ENCODE data around the gene CLEC7A. TPM values are rescaled to one million over a fixed set of nuclear protein-coding genes. Genes with fewer than 3 reads are reported as not detected.

CLEC7A gene
- total RNA-seq, 2 donors from 2014 or later = not detected

DNA sequence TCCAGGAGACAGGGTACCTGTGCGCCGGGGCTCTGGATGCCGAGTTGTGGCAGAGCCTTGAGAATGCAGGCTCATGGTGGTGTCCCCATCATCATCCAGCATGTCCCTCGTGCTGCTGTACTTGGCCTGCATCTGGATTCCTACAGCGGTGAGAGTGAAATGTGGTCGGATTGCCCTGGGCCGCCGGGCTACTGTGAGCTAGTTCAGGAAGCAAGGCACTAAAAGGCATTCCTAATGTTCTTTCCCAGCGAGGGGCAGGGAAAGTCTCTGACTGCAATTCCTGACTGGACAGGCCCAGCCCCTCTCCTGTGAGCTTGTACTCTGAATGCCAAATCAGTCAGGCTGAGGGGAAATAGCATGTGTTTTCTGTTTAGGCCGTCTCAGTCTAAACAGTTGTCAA lies 31.2 kb downstream of the CLEC7A start, which contains the start of gene CLEC1A:
TSS of gene CLEC1A (minus strand) at position 195 of the 400 bp plus-strand sequence. CDS start at position 132, 63 bp downstream.
- H3K36me3 ChIP-seq (ENCODE audit: control insufficient read depth, insufficient read depth, low read length) = no peaks in the 10 kb centered on the region
- H3K27me3 Mint-ChIP-seq (ENCODE audit: insufficient read depth) = peaks cover under 1% of the 10 kb centered on the region
- H3K36me3 Mint-ChIP-seq (ENCODE audit: low read depth) = peaks cover 2% of the 10 kb centered on the region
- peak; percentile 83 for DNase-seq
- H3K4me3 Mint-ChIP-seq = no peak within 1 kb of the TSS
- peaks cover 6% of the 10 kb centered on the region for H3K9me3 ChIP-seq (ENCODE audit: control insufficient read depth, low read length)
- WGBS, 2 experiments (ENCODE audit: insufficient coverage in 1 of 2, insufficient read length in 1 of 2) = 60 to 61% methylated on average over 10 of the region's 10 CpGs
- no peaks in the 10 kb centered on the region for H3K27me3 ChIP-seq (ENCODE audit: control insufficient read depth, insufficient read depth, low read length, poor library complexity, severe bottlenecking)
- no peak within 1 kb of the TSS for H3K27ac ChIP-seq (ENCODE audit: low read depth, low read length)
- no peak within 1 kb of the TSS for H3K9ac ChIP-seq (ENCODE audit: extremely low read depth, low read length, poor library complexity, severe bottlenecking)
- H3K9me3 Mint-ChIP-seq = peaks cover 5% of the 10 kb centered on the region
- TF ChIP-seq CTCF (conservative IDR thresholded peaks at IDR 0.05) = no peak
- H3K27ac Mint-ChIP-seq = no peak within 1 kb of the TSS
- no peaks in the 10 kb centered on the region for H3K4me1 ChIP-seq (ENCODE audit: control insufficient read depth, insufficient read depth, low read length)
- H3K4me3 ChIP-seq (ENCODE audit: low read length) = no peak within 1 kb of the TSS
- H3K4me1 Mint-ChIP-seq = peaks cover 13% of the 10 kb centered on the region

- Mint-ChIP-seq H3K4me1 (peaks cover 13% of the 10 kb centered on the region), H3K27me3 (ENCODE audit: insufficient read depth) (no peaks in the 10 kb centered on the region), H3K4me3 (no peak overlapping the region), H3K36me3 (ENCODE audit: low read depth) (no peaks in the 10 kb centered on the region), H3K27ac (no peak overlapping the region), H3K9me3 (no peaks in the 10 kb centered on the region)
- H3K27me3 ChIP-seq (ENCODE audit: control insufficient read depth, insufficient read depth, low read length, poor library complexity, severe bottlenecking) = no peaks in the 10 kb centered on the region
- no peaks in the 10 kb centered on the region for H3K4me1 ChIP-seq (ENCODE audit: control insufficient read depth, insufficient read depth, low read length)
- TF ChIP-seq CTCF (conservative IDR thresholded peaks at IDR 0.05) = no peak
- H3K36me3 ChIP-seq (ENCODE audit: control insufficient read depth, insufficient read depth, low read length) = no peaks in the 10 kb centered on the region
- H3K4me3 ChIP-seq (ENCODE audit: low read length) = no peak overlapping the region
- WGBS, 2 experiments (ENCODE audit: insufficient coverage in 1 of 2, insufficient read length in 1 of 2) = 69 to 83% methylated on average over 2 to 3 of the region's 3 CpGs
- no peaks in the 10 kb centered on the region for H3K9me3 ChIP-seq (ENCODE audit: control insufficient read depth, low read length)
- H3K9ac ChIP-seq (ENCODE audit: extremely low read depth, low read length, poor library complexity, severe bottlenecking) = no peak overlapping the region
- H3K27ac ChIP-seq (ENCODE audit: low read depth, low read length) = no peak overlapping the region
- no peak for DNase-seq
Measured at GRCh38 chr12:10097521-10097920, 32.5 kb downstream of the CLEC7A start.

DNA sequence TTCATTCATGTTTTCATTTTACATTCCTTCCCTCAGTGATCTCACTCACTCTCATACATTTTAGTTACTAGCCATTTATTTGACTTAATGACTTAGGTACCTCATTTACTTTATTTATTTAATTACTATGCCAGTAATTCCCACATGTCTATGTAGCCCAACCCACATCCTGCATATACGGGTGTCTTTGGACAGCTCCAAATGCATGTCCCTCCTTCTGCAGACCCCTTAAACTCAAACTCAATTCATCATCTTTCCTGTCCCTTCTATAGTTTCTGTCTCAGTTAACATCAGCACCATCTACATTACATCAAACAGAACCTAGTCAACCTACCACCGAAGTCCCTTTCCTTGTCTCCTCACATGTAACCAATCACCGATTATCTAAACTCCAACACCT lies 34.0 kb downstream of the CLEC7A start:
- no peak for DNase-seq
- Histone ChIP-seq H3K27ac (ENCODE audit: low read depth, low read length) (no peak overlapping the region), H3K9ac (ENCODE audit: extremely low read depth, low read length, poor library complexity, severe bottlenecking) (no peak overlapping the region), H3K9me3 (ENCODE audit: control insufficient read depth, low read length) (no peaks in the 10 kb centered on the region), H3K36me3 (ENCODE audit: control insufficient read depth, insufficient read depth, low read length) (no peaks in the 10 kb centered on the region), H3K4me1 (ENCODE audit: control insufficient read depth, insufficient read depth, low read length) (no peaks in the 10 kb centered on the region), H3K27me3 (ENCODE audit: control insufficient read depth, insufficient read depth, low read length, poor library complexity, severe bottlenecking) (no peaks in the 10 kb centered on the region), H3K4me3 (ENCODE audit: low read length) (no peak overlapping the region)
- no peak overlapping the region for H3K27ac Mint-ChIP-seq
- H3K27me3 Mint-ChIP-seq (ENCODE audit: insufficient read depth) = no peaks in the 10 kb centered on the region
- no peaks in the 10 kb centered on the region for H3K9me3 Mint-ChIP-seq
- 94 to 100% methylated on average over 3 of the region's 3 CpGs for WGBS, 2 experiments (ENCODE audit: insufficient coverage in 1 of 2, insufficient read length in 1 of 2)
- H3K36me3 Mint-ChIP-seq (ENCODE audit: low read depth) = no peaks in the 10 kb centered on the region
- peaks cover 5% of the 10 kb centered on the region for H3K4me1 Mint-ChIP-seq
- H3K4me3 Mint-ChIP-seq = no peak overlapping the region
- TF ChIP-seq CTCF (conservative IDR thresholded peaks at IDR 0.05) = no peak

Measured in endodermal cell (in vitro differentiated cells).